Neural cell (in vitro differentiated cells): ENCODE data around the gene TRAF2.

Experiments
- CTCF ChIP-seq: fragments of 450-650 bp; IDR thresholded peaks from 2 replicates; pipeline ENCODE4 v1.5.1; 2014; ENCODE audit warnings: antibody characterized with exemption, mild to moderate bottlenecking, moderate library complexity; ENCODE audit not compliant: poor library complexity, severe bottlenecking
- EP300 ChIP-seq: fragments of 450-650 bp; conservative IDR thresholded peaks from 2 replicates; pipeline ENCODE4 v1.6.1; 2014; ENCODE audit warnings: antibody characterized with exemption, mild to moderate bottlenecking, moderate library complexity; ENCODE audit not compliant: poor library complexity, severe bottlenecking
- EZH2 ChIP-seq: fragments of 200-600, 300-800 bp; shearing (Covaris generic), sonication (generic); IDR thresholded peaks from 2 replicates; pipeline ENCODE4 v1.6.1; 2014; ENCODE audit warnings: antibody characterized with exemption, low read length, borderline replicate concordance, mild to moderate bottlenecking; ENCODE audit not compliant: insufficient read depth, poor library complexity, severe bottlenecking
- POLR2AphosphoS5 ChIP-seq: IDR thresholded peaks from 2 replicates; pipeline ENCODE4 v1.6.1; 2012
- TAF1 ChIP-seq: IDR thresholded peaks from 2 replicates; pipeline ENCODE4 v1.6.1; 2012; ENCODE audit warnings: low read depth

- TF ChIP-seq EZH2 (no peak), POLR2AphosphoS5 (no peak), EP300 (no peak), TAF1 (no peak), CTCF (no peak)
These were observed 69.1 kb downstream of the TRAF2 start for GRCh38 chr9:136955202-136955942.
